GM19099 (cell line): ENCODE results near the gene CCL19.
A peak's percentile ranks its signal among the peaks of the same experiment; 100 is the strongest.

ENCODE experiments used
- POLR2A ChIP-seq: IDR thresholded peaks from 3 replicates; pipeline ENCODE4 v1.6.1; 2011; ENCODE audit warnings: low read depth; ENCODE audit not compliant: insufficient read length; ENCODE audit errors: extremely low read depth

The CCL19 gene

DNA sequence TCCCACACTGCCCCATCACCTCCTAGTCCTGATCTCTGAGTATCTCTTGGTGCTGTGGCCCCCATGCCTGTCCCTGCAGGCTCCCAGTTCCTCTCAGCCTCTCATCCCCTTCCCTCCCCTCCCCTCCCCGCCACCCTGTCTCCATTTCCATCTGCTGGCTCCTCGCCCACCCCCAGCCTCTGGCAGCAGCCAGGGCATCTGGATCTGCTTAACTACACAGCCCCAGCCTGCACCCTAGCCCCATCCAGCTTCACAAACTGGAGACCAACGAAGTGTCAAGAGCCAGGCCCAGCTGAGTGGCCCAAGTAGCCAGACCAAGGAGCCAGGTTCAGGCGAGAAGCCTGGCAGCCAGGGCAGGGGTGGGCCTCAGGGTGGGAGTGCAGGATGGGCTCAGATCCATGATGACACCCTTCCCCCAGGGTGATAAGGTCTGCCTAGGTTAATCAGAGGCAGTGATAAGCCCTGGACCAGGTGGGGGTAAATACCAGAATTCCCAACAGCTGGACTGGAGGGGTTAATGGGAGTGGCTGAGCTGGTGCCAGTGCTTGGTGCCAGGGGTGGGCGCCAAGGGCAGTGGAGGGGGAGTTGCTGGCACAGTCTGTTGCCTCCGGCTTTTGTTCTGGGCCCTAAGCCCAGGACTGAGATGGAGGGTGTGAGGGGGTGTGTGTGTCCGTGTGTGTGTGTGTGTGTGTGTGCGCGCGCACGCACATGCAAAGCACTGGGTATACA is 36.6 kb downstream of the CCL19 start:
- no peak for TF ChIP-seq POLR2A

DNA sequence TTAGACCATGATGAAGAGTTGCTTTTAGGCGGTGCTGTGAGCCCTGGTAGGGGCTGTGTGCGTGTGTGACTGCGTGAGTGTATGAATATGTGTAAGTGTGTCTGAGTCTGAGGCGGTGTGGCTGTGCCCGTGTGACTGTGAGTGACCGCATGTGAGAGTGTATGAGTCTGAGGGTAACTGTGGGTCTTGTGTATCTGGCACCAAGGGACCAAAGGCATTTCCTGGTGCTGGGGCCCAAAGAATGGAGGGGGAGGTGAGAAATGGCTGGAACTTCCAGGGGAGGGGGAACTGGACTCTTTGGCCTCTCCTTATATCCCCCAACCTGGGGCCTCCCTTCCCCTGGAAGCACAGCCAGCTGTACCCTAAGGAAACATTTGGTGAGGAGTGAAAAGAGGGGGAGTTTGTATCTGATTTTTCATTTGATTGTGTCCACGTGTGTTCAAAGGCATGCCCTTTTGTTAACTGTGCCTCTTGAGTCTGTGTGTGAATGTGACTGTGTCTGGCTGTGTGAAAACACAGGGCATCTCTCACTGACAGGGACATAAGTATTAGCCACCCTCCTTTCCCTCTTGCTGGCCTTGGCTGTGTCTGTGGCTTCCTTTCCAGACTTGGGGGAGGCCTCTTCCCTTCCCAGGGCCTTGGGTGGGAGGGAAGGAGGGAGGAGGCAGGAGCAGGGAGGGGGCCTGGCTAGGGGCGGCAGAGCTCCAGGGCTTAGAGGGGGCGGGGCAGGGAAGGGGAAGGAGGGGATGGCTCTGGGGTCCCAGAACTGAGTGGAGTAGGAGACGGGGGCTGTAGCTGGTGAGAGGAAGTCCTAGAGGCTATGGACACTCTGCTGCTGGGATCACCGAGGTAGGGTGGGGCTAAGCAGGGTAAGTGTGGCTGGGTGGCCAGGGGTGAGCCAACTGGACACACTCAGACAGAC is 37.7 kb downstream of the CCL19 start:
- TF ChIP-seq POLR2A: no peak

GRCh38 chr9:34652602-34653000 is 38.5 kb downstream of the CCL19 start:
- TF ChIP-seq POLR2A: no peak

DNA sequence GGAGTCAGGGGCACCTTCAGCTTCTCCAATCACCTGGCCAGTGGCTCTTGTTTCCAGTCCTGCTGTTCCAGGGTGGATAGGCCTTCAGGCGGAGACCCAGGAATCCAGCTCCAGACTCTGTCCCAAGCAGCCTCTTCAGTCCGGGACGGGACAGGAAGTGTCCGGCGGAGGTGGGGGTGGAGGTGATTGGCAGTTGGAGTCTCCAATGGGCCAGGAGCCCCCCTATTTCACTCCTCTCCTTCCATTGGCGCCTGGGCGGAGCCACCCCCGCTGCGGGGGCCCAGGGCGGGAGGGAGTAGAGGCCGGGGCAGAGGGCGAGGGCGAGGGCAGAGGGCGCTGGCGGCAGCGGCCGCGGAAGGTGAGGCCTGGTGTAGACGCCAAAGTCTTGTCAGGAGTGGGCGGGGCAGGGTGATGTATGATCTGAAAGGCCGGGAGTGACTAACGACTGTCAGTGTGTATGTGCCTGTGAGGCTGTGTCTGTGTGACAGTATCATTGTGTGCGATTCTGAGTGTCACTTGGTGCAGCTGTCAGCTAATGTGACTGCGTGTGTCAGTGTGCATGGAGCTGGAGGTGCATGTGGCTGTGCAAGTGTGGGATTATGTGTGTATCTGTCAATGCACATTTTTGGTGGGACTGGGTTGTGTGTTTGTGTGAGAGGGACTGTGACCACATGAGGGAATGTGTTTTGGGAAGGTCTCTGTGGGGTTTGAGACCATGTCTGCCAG is 39.0 kb downstream of the CCL19 start, which contains the start of gene IL11RA:
TSS of gene IL11RA (plus strand) at position 310 of the 726 bp plus-strand sequence. CDS start 3,033 bp downstream, outside the sequence.
- TF ChIP-seq POLR2A: no peak

DNA sequence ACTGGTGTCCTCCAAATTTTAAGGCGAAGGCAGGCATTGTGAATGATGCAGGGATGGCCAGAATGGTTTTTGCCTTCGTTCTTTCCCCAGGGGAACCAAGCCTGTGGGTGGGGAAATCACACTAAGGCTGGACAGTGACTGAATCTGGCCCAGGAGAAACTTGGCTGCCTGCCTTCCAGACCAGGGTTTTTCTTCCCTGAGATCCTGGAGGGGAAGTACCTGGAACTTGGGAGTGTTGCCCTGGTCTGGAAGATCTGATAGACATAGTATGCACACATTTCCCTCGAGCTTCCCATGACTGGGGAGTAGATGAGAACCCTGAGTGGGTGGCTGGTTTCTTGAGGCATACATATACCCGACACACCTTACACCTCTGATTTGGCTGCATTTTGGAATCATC is 39.8 kb downstream of the CCL19 start:
- TF ChIP-seq POLR2A: no peak

DNA sequence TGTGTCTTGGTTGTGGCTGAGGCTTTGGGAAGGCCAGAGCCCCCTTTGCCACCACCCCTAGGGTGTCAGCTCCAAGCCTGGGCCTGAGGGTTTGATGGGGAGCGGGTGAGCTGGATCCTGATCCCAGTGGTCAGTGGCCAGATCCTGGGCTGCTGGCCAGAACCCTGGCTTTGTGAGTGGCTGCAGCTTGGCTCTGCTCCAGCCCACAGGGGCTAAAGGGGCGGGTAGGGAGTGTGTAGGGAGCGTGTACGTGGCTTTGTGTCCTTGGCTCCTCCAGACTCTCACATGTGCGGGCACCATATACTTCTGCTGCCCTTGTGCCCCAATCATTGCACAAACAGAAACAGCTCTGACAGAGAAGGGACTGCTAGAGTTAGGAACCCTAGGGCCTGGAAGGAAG is 40.3 kb downstream of the CCL19 start:
- no peak for TF ChIP-seq POLR2A

GRCh38 chr9:34648673-34649072 is 42.4 kb downstream of the CCL19 start:
- TF ChIP-seq POLR2A: no peak

GRCh38 chr9:34647651-34648050 is 43.4 kb downstream of the CCL19 start:
- TF ChIP-seq POLR2A: no peak

- no peak for TF ChIP-seq POLR2A
Observed at GRCh38 chr9:34647084-34647403, 44.0 kb downstream of the CCL19 start.

DNA sequence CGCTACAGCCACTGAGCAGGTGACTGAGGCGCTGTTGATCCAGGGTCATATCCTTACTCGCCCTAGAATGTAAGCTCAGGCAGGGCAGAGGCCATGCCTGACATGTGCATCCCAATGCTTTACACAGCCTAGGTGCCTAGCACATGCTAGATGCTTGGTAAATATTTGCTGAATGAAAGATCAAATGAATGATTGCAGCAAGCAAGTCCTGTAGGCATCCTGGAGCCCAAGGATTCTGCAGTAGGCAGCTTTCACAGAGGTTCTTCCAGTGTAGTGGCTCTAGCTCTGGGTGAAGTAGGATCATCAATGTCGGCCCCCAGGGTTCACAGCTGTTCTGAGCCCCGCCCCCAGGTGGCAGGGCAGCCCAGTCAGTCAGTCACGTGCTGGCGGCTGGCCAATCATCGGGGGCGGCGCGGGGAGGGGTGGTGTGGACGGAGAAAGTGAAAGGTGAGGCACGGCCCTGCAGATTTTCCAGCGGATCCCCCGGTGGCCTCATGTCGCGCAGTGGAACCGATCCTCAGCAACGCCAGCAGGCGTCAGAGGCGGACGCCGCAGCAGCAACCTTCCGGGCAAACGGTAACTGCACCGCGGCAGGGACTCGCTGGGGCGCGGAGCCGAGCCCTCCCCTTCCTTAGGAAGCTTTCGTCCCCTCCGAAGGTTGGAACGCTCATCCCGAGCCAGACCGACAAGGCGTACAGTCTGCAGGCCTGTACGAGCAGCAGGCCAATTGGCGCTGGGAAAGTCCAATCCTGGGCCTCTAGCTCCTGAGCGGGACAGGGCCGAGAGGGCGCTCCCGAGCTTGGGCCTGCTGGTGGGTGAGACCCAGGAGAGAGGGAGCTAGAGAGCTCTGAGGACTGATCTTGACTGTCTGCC is 44.6 kb downstream of the CCL19 start, which contains the start of gene GALT:
TSS of gene GALT (plus strand) at position 465 of the 873 bp plus-strand sequence. CDS start at position 495, 30 bp downstream.
- peak; percentile 74 for TF ChIP-seq POLR2A

- no peak for TF ChIP-seq POLR2A
Observed at GRCh38 chr9:34644766-34645314, 46.2 kb downstream of the CCL19 start.

- TF ChIP-seq POLR2A: no peak
Observed at GRCh38 chr9:34642679-34643078, 48.4 kb downstream of the CCL19 start.
